Skin epidermis (tissue), 12 donors: ENCODE data around the gene ATP5PB.

ENCODE experiments used
- H3K27ac ChIP-seq, 21 experiments: fragments of 200-600 bp; sonication (generic) in 11 of 21; one replicate each; pipeline ENCODE4 v1.5.0; 2020; ENCODE audit warnings: mild to moderate bottlenecking in 3 of 21, inconsistent platforms in 2 of 21, moderate library complexity in 2 of 21
- H3K4me3 ChIP-seq, 7 experiments: fragments of 200-600 bp; sonication (generic) in 2 of 7; one replicate each; pipeline ENCODE4 v1.5.0; 2020; ENCODE audit warnings: inconsistent platforms in 2 of 7, mild to moderate bottlenecking in 2 of 7, moderate library complexity in 1 of 7

Gene ATP5PB

GRCh38 chr1:111471012-111471411, 21.7 kb downstream of the ATP5PB start:
- H3K27ac ChIP-seq = peak overlapping the region in 16 of 21 experiments; percentile 7 to 90 (median 64)

GRCh38 chr1:111471538-111471937, 22.3 kb downstream of the ATP5PB start:
- H3K27ac ChIP-seq = peak overlapping the region in 15 of 21 experiments; percentile 49 to 90 (median 64)

More at GRCh38 chr1:111471012-111471411, 21.7 kb downstream of the ATP5PB start:
- no peak overlapping the region for H3K4me3 ChIP-seq

GRCh38 chr1:111474106-111474505, 24.8 kb downstream of the ATP5PB start:
- Histone ChIP-seq H3K27ac (peak overlapping the region in 18 of 21 experiments; percentile 8 to 90 (median 60)), H3K4me3 (peak overlapping the region in 6 of 7 experiments; percentile 4 to 22 (median 16))

More at GRCh38 chr1:111471538-111471937, 22.3 kb downstream of the ATP5PB start:
- no peak overlapping the region for H3K4me3 ChIP-seq

GRCh38 chr1:111474521-111474920, 25.3 kb downstream of the ATP5PB start:
- H3K27ac ChIP-seq = peak overlapping the region in 17 of 21 experiments; percentile 10 to 90 (median 61)
- peak overlapping the region in 6 of 7 experiments; percentile 4 to 22 (median 16) for H3K4me3 ChIP-seq

- peak overlapping the region in 1 of 7 experiments; percentile 3 for H3K4me3 ChIP-seq
- H3K27ac ChIP-seq = peak overlapping the region in 12 of 21 experiments; percentile 5 to 90 (median 50)
Measured at GRCh38 chr1:111475701-111476100, 26.4 kb downstream of the ATP5PB start.

- Histone ChIP-seq H3K27ac (peak overlapping the region in 14 of 21 experiments; percentile 5 to 90 (median 49)), H3K4me3 (peak overlapping the region in 1 of 7 experiments; percentile 3)
Measured at GRCh38 chr1:111476214-111476613, 26.9 kb downstream of the ATP5PB start.

GRCh38 chr1:111476761-111477309, 27.6 kb downstream of the ATP5PB start:
- Histone ChIP-seq H3K27ac (peak overlapping the region in 15 of 21 experiments; percentile 5 to 90 (median 46)), H3K4me3 (no peak overlapping the region)

GRCh38 chr1:111480674-111481073, 31.4 kb downstream of the ATP5PB start:
- Histone ChIP-seq H3K4me3 (no peak overlapping the region), H3K27ac (peak overlapping the region in 1 of 21 experiments; percentile 15)

GRCh38 chr1:111481387-111482221, 32.3 kb downstream of the ATP5PB start:
- H3K27ac ChIP-seq = peak overlapping the region in 1 of 21 experiments; percentile 15

GRCh38 chr1:111483166-111483565, 33.9 kb downstream of the ATP5PB start:
- H3K4me3 ChIP-seq = no peak overlapping the region
- H3K27ac ChIP-seq = no peak overlapping the region

More at GRCh38 chr1:111481387-111482221, 32.3 kb downstream of the ATP5PB start:
- no peak overlapping the region for H3K4me3 ChIP-seq

- H3K4me3 ChIP-seq = no peak overlapping the region
- peak overlapping the region in 1 of 21 experiments; percentile 55 for H3K27ac ChIP-seq
Measured at GRCh38 chr1:111483876-111484275, 34.6 kb downstream of the ATP5PB start.

- peak overlapping the region in 1 of 21 experiments; percentile 13 for H3K27ac ChIP-seq
Measured at GRCh38 chr1:111484391-111485026, 35.2 kb downstream of the ATP5PB start.

GRCh38 chr1:111486431-111486830, 37.2 kb downstream of the ATP5PB start:
- H3K27ac ChIP-seq = no peak overlapping the region

More at GRCh38 chr1:111484391-111485026, 35.2 kb downstream of the ATP5PB start:
- H3K4me3 ChIP-seq = no peak overlapping the region

GRCh38 chr1:111487133-111487532, 37.9 kb downstream of the ATP5PB start:
- Histone ChIP-seq H3K4me3 (no peak overlapping the region), H3K27ac (no peak overlapping the region)

More at GRCh38 chr1:111486431-111486830, 37.2 kb downstream of the ATP5PB start:
- H3K4me3 ChIP-seq = no peak overlapping the region

- Histone ChIP-seq H3K27ac (peak overlapping the region in 1 of 21 experiments; percentile 75), H3K4me3 (no peak overlapping the region)
Measured at GRCh38 chr1:111488669-111489068, 39.4 kb downstream of the ATP5PB start.

GRCh38 chr1:111489604-111490003, 40.3 kb downstream of the ATP5PB start:
- Histone ChIP-seq H3K27ac (peak overlapping the region in 6 of 21 experiments; percentile 1 to 75 (median 48)), H3K4me3 (no peak overlapping the region)

- H3K27ac ChIP-seq = peak overlapping the region in 5 of 21 experiments; percentile 9 to 75 (median 42)
- H3K4me3 ChIP-seq = no peak overlapping the region
Measured at GRCh38 chr1:111490220-111490619, 41.0 kb downstream of the ATP5PB start.

- H3K27ac ChIP-seq = peak overlapping the region in 1 of 21 experiments; percentile 75
Measured at GRCh38 chr1:111491070-111491469, 41.8 kb downstream of the ATP5PB start.

GRCh38 chr1:111496398-111496797, 47.1 kb downstream of the ATP5PB start:
- Histone ChIP-seq H3K4me3 (no peak overlapping the region), H3K27ac (no peak overlapping the region)

More at GRCh38 chr1:111491070-111491469, 41.8 kb downstream of the ATP5PB start:
- no peak overlapping the region for H3K4me3 ChIP-seq

- Histone ChIP-seq H3K27ac (no peak overlapping the region), H3K4me3 (no peak overlapping the region)
Measured at GRCh38 chr1:111497592-111497991, 48.3 kb downstream of the ATP5PB start.
